Activated CD8-positive, alpha-beta memory T cell treated with anti-CD3 and anti-CD28 coated beads, Interleukin-2, amount 50 U/mL, for 1 hour (primary cell): ENCODE data around the gene PSMC6.

Source experiments
- DNase-seq: peaks from one replicate; pipeline ENCODE4 v3.0.0-alpha.2; 2020; ENCODE audit errors: extremely low read depth

Gene PSMC6

GRCh38 chr14:52706724-52707706, at the start of gene PSMC6:
Gene PSMC6 (plus strand): TSS chr14:52707200. CDS start chr14:52707220, 20 bp downstream.
- peak; percentile 84 for DNase-seq

- DNase-seq, result no peak
These were observed 46.7 kb upstream of the PSMC6 start for GRCh38 chr14:52660325-52660724.

- DNase-seq, result no peak
These were observed 46.2 kb upstream of the PSMC6 start for GRCh38 chr14:52660832-52661231.

GRCh38 chr14:52661314-52661713, 45.7 kb upstream of the PSMC6 start:
- DNase-seq, result no peak

DNA sequence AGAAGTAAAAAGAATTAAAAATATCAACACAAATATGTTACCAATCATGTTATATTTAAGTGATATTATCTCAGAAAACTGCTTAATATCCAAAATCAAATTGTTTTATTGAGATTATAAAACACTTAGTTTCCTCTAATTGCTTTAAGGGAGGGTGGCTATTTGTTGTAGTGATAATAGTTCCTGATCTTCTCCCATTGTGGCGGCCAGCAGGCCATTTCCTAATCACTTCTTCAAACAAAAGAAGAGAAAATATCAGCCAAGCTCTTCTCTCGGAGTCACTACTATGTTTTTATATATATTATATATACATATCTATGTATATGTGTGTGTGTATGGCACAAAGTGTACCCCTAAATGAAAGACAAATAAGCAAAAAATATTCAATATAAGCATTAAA, 43.1 kb upstream of the PSMC6 start:
- DNase-seq, result no peak

- DNase-seq, result no peak
These were observed 28.4 kb upstream of the PSMC6 start for GRCh38 chr14:52678591-52678990.

GRCh38 chr14:52683985-52684520, 22.9 kb upstream of the PSMC6 start:
- DNase-seq, result no peak

GRCh38 chr14:52686176-52686575, 20.8 kb upstream of the PSMC6 start:
- no peak for DNase-seq

- DNase-seq, result no peak
These were observed 15.8 kb upstream of the PSMC6 start for GRCh38 chr14:52690983-52691760.

DNA sequence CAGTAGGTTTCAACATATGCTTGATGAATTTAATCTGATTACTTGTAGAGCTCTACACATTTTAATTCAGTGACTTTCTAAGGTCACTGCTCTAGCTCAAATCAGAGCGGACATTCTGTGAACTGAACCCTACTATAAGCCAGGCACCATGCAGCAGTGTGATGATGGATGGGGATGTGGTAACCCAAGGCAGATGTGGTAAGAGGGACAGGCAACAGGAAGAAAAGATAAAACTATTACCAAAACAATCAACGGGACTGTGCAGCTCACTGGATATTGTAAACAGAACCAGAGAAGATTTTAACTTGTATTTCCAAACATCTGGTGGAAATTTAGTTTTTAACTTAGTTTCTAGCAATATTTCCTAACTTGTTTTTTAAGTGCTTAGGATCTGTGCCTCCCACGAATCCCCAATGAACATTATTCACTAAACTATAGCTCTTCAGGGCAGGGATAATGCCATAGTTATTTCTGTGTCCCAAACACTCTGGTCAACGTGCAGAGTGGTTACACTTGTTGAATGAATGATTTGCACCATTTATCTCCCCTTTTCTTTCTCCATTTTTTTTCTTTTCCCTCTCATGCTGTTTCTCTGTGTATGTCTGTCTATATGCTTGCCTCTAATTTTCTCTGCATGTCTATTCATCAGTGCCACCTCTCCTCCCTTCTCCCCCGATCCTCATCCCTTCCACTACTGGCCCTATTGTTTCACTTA, 14.6 kb upstream of the PSMC6 start:
- DNase-seq, result no peak

GRCh38 chr14:52693036-52693435, 14.0 kb upstream of the PSMC6 start:
- no peak for DNase-seq

GRCh38 chr14:52693532-52693931, 13.5 kb upstream of the PSMC6 start:
- DNase-seq, result no peak

GRCh38 chr14:52694761-52695480, 12.1 kb upstream of the PSMC6 start:
- no peak for DNase-seq

DNA sequence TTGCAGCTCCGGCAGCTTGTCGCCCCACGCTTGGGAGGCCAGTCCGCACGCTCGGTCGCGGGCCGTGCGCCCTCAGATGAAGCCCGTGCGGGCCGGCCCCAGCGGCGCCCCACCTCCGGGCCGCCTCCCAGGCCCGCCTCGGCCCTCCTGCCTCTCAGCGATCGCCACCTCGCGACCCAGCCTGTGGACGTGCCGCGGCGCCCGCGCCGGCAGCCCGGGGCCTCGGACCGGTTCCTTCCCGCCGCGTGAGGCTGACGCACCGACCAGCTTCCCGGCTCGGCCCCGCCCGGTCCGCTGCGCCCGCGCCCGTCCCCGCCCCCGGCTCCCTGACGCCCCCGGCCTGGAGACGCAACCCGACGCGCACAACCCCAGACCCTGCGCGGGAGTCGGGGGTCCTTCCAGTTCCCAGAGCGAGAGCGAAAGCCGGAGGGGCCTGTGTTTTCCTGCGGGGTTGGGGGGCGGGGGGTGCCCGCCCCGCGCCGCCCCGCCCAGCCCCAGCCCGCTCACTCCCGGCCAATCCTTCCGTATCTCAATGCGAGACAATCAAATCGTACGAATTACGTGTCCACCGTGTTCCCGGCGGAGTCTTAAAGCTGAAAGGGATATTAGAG, 11.4 kb upstream of the PSMC6 start, which contains the start of gene ERO1A:
Gene ERO1A, minus strand, starts transcription at position 78 of the 611 bp plus-strand sequence. Its CDS starts 77 bp downstream, at position 1.
- DNase-seq, result no peak

GRCh38 chr14:52700701-52701172, 6.3 kb upstream of the PSMC6 start:
- no peak for DNase-seq

GRCh38 chr14:52701223-52701622, 5.8 kb upstream of the PSMC6 start:
- DNase-seq, result no peak

DNA sequence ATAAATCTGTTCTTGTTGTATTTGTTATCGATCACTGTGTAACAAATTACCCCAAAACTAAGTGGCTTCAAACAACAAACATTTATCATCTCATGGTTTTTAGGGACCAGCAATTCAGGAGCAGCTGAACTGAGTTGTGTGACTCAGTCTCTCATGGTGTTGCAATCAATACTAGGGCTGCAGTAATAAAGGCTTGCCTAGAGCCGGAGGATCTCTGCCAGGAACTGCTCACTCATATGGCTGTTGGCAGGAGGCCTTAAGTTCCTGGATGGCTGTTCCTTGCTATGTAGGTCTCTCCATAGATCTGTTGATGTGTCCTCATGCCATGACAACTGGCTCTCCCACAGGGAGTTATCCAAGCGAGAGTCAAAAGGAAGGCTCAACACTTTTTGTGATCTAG, 3.8 kb upstream of the PSMC6 start:
- DNase-seq, result no peak

DNA sequence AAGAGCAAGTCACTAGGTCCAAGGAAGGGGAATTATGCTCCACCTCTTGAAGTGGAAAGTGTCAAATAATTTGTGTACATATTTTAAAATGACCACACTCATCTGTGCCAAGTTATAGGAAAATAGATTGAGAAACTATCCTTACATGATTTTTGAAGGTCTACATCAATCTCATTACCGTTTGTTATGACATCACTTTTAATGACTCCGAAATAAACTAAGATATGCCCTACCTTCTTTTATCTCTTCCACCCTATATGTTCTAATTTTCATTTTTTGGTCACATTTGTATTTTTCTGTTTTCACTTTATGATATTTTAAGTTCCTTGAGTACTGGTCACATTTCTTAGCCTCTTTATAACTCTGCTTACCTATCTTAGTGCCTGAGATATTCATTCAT, 3.3 kb upstream of the PSMC6 start:
- no peak for DNase-seq

GRCh38 chr14:52706286-52706685, 714 bp upstream of the PSMC6 start:
- no peak for DNase-seq

- DNase-seq, result no peak
These were observed 4.7 kb downstream of the PSMC6 start for GRCh38 chr14:52711666-52712065.
